Effector memory CD8-positive, alpha-beta T cell (primary cell): Measurements from ENCODE around the gene DDAH1.

Experiments
- ATAC-seq: fragments of 150-1000 bp; cut with Tn5 transposase; replicated peaks from 2 replicates; pipeline ENCODE4 v1.10.0; 2021; ENCODE audit warnings: mild to moderate bottlenecking, moderate library complexity
- DNase-seq, 3 experiments: peaks; one replicate each; pipeline ENCODE4 v3.0.0; 2021
- H3K27ac Mint-ChIP-seq, 2 donors: one replicate each; pipeline ENCODE4 v1.8.0; 2022; ENCODE audit warnings: mild to moderate bottlenecking in 2 of 2, mixed read lengths in 2 of 2, moderate library complexity in 2 of 2
- H3K27me3 Mint-ChIP-seq, 2 donors: one replicate each; pipeline ENCODE4 v1.8.0; 2022; ENCODE audit warnings: mixed read lengths in 2 of 2
- H3K36me3 Mint-ChIP-seq: one replicate; pipeline ENCODE4 v1.8.0; 2022; ENCODE audit warnings: mild to moderate bottlenecking, moderate library complexity, mixed read lengths; ENCODE audit not compliant: insufficient read depth
- H3K4me1 Mint-ChIP-seq, 2 donors: one replicate each; pipeline ENCODE4 v1.8.0; 2022; ENCODE audit warnings: low read depth in 2 of 2, mixed read lengths in 2 of 2
- H3K4me3 Mint-ChIP-seq, 2 donors: one replicate each; pipeline ENCODE4 v1.8.0; 2022; ENCODE audit warnings: mild to moderate bottlenecking in 2 of 2, mixed read lengths in 2 of 2, moderate library complexity in 2 of 2
- H3K9me3 Mint-ChIP-seq, 2 donors: one replicate each; pipeline ENCODE4 v1.8.0; 2022; ENCODE audit warnings: mixed read lengths in 2 of 2

The DDAH1 gene

GRCh38 chr1:85387781-85388180 lies 77.2 kb downstream of the DDAH1 start:
- no peaks in the 10 kb centered on the region for H3K36me3 Mint-ChIP-seq
- peaks cover 35 to 55% of the 10 kb centered on the region in 2 donors for H3K27me3 Mint-ChIP-seq
- H3K9me3 Mint-ChIP-seq = peaks cover 0 to 7% of the 10 kb centered on the region in 2 donors
- no peaks in the 10 kb centered on the region for H3K4me1 Mint-ChIP-seq
- H3K4me3 Mint-ChIP-seq = no peak overlapping the region
- ATAC-seq = no peak
- no peak overlapping the region for H3K27ac Mint-ChIP-seq
- DNase-seq = no peak

GRCh38 chr1:85386068-85386722 lies 78.8 kb downstream of the DDAH1 start:
- H3K9me3 Mint-ChIP-seq = peaks cover 0 to 7% of the 10 kb centered on the region in 2 donors
- no peaks in the 10 kb centered on the region for H3K36me3 Mint-ChIP-seq
- no peaks in the 10 kb centered on the region for H3K4me1 Mint-ChIP-seq
- peaks cover 35 to 63% of the 10 kb centered on the region in 2 donors for H3K27me3 Mint-ChIP-seq
- ATAC-seq (no peak), DNase-seq (no peak)
- no peak overlapping the region for H3K27ac Mint-ChIP-seq
- H3K4me3 Mint-ChIP-seq = no peak overlapping the region

GRCh38 chr1:85379203-85380136 lies 85.5 kb downstream of the DDAH1 start:
- Mint-ChIP-seq H3K27me3 (peaks cover 8 to 22% of the 10 kb centered on the region in 2 donors), H3K4me3 (no peak overlapping the region), H3K36me3 (no peaks in the 10 kb centered on the region), H3K9me3 (no peaks in the 10 kb centered on the region), H3K27ac (no peak overlapping the region), H3K4me1 (no peaks in the 10 kb centered on the region)
- ATAC-seq (no peak), DNase-seq (no peak)

- Mint-ChIP-seq H3K4me3 (no peak overlapping the region), H3K4me1 (no peaks in the 10 kb centered on the region), H3K27ac (no peak overlapping the region), H3K9me3 (no peaks in the 10 kb centered on the region), H3K36me3 (no peaks in the 10 kb centered on the region), H3K27me3 (peaks cover 9 to 19% of the 10 kb centered on the region in 2 donors)
- ATAC-seq (no peak), DNase-seq (no peak)
Observed at GRCh38 chr1:85378534-85378933, 86.4 kb downstream of the DDAH1 start.

GRCh38 chr1:85376356-85376755 lies 88.6 kb downstream of the DDAH1 start:
- Mint-ChIP-seq H3K4me3 (no peak overlapping the region), H3K4me1 (no peaks in the 10 kb centered on the region), H3K27ac (no peak overlapping the region), H3K27me3 (peaks cover 12 to 17% of the 10 kb centered on the region in 2 donors), H3K36me3 (no peaks in the 10 kb centered on the region), H3K9me3 (no peaks in the 10 kb centered on the region)
- DNase-seq (no peak), ATAC-seq (no peak)

- Mint-ChIP-seq H3K9me3 (no peaks in the 10 kb centered on the region), H3K4me3 (no peak overlapping the region), H3K27ac (no peak overlapping the region), H3K27me3 (peaks cover 12 to 16% of the 10 kb centered on the region in 2 donors), H3K4me1 (no peaks in the 10 kb centered on the region), H3K36me3 (no peaks in the 10 kb centered on the region)
- no peak for DNase-seq
- ATAC-seq = no peak
Observed at GRCh38 chr1:85375493-85375892, 89.5 kb downstream of the DDAH1 start.

- ATAC-seq = no peak
- Mint-ChIP-seq H3K9me3 (no peaks in the 10 kb centered on the region), H3K27ac (no peak overlapping the region), H3K4me1 (no peaks in the 10 kb centered on the region), H3K4me3 (no peak overlapping the region), H3K27me3 (peaks cover 12 to 16% of the 10 kb centered on the region in 2 donors), H3K36me3 (no peaks in the 10 kb centered on the region)
- DNase-seq = no peak
Observed at GRCh38 chr1:85374160-85374559, 90.8 kb downstream of the DDAH1 start.

GRCh38 chr1:85373378-85373708 lies 91.6 kb downstream of the DDAH1 start:
- Mint-ChIP-seq H3K9me3 (no peaks in the 10 kb centered on the region), H3K4me3 (no peak overlapping the region), H3K27me3 (peaks cover 12 to 16% of the 10 kb centered on the region in 2 donors), H3K4me1 (no peaks in the 10 kb centered on the region), H3K36me3 (no peaks in the 10 kb centered on the region), H3K27ac (no peak overlapping the region)
- no peak for ATAC-seq
- no peak for DNase-seq

GRCh38 chr1:85372683-85373377 lies 92.1 kb downstream of the DDAH1 start:
- H3K4me3 Mint-ChIP-seq = no peak overlapping the region
- DNase-seq = no peak
- ATAC-seq = no peak
- H3K36me3 Mint-ChIP-seq = no peaks in the 10 kb centered on the region
- no peaks in the 10 kb centered on the region for H3K4me1 Mint-ChIP-seq
- no peak overlapping the region for H3K27ac Mint-ChIP-seq
- peaks cover 16 to 17% of the 10 kb centered on the region in 2 donors for H3K27me3 Mint-ChIP-seq
- no peaks in the 10 kb centered on the region for H3K9me3 Mint-ChIP-seq

GRCh38 chr1:85371021-85371420 lies 93.9 kb downstream of the DDAH1 start:
- ATAC-seq = no peak
- Mint-ChIP-seq H3K4me1 (no peaks in the 10 kb centered on the region), H3K27me3 (peaks cover 16 to 29% of the 10 kb centered on the region in 2 donors), H3K4me3 (no peak overlapping the region), H3K27ac (no peak overlapping the region), H3K9me3 (no peaks in the 10 kb centered on the region), H3K36me3 (no peaks in the 10 kb centered on the region)
- no peak for DNase-seq

- Mint-ChIP-seq H3K4me3 (no peak overlapping the region), H3K27me3 (peaks cover 2 to 24% of the 10 kb centered on the region in 2 donors), H3K9me3 (no peaks in the 10 kb centered on the region), H3K36me3 (no peaks in the 10 kb centered on the region), H3K4me1 (no peaks in the 10 kb centered on the region), H3K27ac (no peak overlapping the region)
- no peak for DNase-seq
- ATAC-seq = no peak
Observed at GRCh38 chr1:85368073-85368770, 96.7 kb downstream of the DDAH1 start.

GRCh38 chr1:85366391-85367170 lies 98.4 kb downstream of the DDAH1 start:
- DNase-seq (no peak), ATAC-seq (no peak)
- Mint-ChIP-seq H3K4me3 (no peak overlapping the region), H3K27ac (no peak overlapping the region), H3K27me3 (peaks cover 0 to 28% of the 10 kb centered on the region in 2 donors), H3K9me3 (no peaks in the 10 kb centered on the region), H3K4me1 (no peaks in the 10 kb centered on the region), H3K36me3 (no peaks in the 10 kb centered on the region)
